GM21367 (cell line): Measurements from ENCODE around the gene CNNM4.

Experiments used
- ATAC-seq: cut with Tn5 transposase; IDR thresholded peaks from one replicate; pipeline ENCODE4 v1.9.1; 2021; ENCODE audit not compliant: unreplicated experiment

The CNNM4 gene

GRCh38 chr2:96830044-96830562 is 69.4 kb downstream of the CNNM4 start:
- ATAC-seq: no peak

- no peak for ATAC-seq
Observed at GRCh38 chr2:96831679-96832078, 71.0 kb downstream of the CNNM4 start.

- ATAC-seq: no peak
Observed at GRCh38 chr2:96832408-96832753, 71.7 kb downstream of the CNNM4 start.

- no peak for ATAC-seq
Observed at GRCh38 chr2:96832754-96833507, 72.2 kb downstream of the CNNM4 start.

- ATAC-seq: no peak
Observed at GRCh38 chr2:96835830-96836229, 75.1 kb downstream of the CNNM4 start.

- no peak for ATAC-seq
Observed at GRCh38 chr2:96837575-96837974, 76.9 kb downstream of the CNNM4 start.

DNA sequence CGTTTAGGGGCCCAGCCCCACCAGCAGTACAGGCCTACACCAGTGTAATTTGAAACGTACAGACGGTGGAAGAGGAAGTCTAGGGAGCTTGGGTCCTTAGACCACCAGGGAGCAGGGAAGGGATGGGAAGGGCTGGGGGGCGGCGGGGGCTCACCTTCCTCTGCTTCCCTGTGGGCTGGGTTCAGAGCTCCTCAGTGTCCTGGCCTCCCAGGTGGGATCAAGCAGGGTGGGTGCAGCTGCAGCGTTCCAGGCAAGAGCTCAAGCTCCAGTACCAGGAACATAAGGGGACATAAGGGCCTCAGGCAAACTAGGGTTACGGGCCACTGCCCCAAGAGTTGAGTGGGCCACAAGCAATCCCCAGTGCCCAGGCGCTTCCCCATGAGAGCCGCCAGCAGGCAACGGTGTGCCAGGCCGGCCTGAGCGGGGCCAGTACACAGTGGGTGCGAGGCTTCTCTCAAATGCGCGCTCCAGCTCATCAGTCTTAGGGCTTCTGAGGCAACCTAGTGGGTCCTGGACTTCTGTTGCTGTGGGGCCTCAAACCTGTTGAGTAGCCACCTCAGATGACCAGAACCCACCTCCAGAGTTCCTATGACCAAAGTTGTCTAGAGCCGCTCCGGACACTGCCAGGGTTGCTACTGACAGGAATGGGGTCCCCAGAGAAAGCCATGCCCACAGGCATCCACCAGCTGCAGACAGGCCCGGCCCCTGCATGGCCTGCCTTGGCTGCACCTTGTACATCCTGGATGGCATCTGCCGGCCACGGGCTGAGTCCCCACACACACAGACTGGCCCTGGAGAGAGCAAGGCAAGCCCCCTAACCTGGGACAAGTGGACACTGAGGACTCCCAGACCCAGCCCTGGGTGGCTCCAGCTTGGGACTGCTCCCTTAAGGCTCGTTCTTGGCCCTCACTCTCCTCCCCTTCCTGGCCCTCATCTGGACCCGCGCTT is 77.9 kb downstream of the CNNM4 start:
- ATAC-seq: no peak

DNA sequence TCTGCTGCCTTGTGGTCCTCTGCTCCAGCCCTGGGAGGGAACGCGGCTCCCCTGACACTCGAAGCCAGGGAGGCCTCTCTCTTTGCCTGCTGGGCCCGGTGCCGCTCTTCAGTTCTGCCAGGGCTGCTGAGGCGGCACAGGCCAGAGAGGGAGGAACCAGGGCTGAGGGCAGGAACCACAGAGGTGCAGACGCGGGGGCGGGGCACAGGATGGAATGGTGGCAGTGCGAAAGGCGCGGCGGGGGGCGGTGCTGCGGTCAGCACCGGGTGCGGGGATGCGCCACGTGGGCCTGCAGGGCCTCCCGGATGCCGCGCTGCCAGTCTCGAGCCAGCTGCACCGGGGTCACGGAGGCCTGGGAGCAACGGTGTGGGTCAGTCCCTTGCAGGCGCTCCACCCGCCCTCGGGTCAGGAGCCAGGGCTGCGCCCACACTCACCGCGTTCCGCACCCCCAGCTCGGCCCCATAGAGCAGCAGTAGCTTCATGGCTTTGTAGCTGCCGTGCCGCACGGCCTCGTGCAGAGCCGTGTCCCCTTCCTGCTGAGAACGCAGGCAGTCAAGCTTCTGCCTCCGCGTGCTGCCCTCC is 78.7 kb downstream of the CNNM4 start:
- no peak for ATAC-seq

DNA sequence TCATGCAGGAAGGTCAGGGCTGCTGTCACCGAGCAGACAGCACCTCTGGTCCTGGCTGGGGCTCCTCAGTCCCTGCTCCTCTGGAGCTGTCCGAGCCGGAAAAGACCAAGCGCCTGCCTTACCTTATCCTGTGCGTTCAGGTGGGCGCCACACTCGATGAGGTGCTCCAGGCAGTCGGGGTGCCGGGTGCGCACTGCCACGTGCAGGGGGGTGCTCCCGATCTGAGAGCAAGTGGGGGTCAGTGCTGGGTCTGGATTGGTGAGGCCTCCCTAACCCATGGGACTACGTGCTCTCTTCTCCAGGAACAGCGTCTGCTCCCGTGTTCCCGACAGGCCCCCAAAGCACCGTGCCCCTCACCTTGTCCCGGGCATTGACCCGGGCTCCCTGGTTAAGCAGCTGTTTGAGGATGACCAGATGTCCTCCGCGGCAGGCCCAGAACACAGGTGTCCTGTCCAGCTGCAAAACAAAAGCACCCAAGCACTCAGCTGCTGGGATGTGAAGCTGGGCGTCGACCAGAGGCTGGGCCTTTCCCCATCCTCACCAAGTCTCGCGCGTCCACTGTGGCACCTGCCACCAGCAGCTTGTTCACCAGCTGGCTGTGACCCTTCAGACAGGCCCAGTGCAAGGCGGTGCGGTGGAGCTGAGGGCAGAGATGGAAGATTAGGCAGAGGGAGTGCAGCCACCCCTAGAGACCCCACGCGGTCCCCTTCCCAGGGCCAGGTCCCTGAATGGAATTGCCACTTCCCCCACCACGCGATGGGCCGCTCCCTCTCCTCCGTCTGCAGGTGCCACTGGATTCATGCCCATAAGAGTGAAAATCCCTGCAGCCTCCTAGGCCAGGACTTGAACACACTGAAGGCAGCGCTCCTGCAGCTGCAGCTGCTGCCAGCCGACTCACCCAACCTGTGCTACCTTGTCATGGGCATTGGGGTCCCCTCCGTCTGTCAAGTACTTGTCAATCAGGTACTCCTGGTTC is 79.5 kb downstream of the CNNM4 start:
- no peak for ATAC-seq

DNA sequence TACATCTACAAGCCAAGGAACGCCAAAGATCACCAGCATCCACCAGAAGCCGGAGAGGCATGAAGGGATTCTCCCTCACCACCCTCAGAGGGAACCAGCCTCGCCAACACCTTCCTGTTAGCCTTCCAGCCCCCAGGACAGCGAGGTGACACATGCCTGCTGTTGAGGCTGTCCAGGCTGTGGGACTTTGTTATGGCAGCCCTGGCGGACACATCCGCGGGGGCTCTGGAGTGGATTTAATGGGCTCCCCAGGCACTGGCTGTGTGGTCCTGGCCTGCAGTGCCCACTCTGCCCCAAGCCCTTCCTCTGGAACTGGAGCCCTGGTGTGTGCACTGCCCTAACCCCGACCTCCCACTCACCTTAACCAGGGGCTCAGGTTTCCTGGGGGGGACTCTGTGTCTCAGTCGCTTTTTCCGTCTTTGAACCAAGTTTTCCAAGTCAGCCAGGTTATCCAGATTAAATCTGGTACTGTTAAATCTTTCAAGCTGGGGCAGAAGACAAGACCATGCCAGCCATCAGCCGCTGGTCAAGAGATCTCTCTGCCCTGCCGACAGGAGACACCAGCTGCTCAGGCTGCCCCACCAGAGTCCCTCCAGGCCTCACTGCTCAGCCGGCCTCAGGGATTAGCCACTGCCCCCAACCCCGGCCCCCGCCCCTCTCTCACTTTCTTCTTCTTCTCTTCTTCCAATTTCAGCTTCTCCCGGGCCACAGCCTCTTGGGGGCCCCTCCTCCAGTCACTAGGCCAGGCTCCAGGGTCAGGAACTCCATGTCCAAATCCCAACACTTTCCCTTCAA is 81.2 kb downstream of the CNNM4 start:
- ATAC-seq: no peak

GRCh38 chr2:96842600-96842999 is 81.9 kb downstream of the CNNM4 start:
- no peak for ATAC-seq

DNA sequence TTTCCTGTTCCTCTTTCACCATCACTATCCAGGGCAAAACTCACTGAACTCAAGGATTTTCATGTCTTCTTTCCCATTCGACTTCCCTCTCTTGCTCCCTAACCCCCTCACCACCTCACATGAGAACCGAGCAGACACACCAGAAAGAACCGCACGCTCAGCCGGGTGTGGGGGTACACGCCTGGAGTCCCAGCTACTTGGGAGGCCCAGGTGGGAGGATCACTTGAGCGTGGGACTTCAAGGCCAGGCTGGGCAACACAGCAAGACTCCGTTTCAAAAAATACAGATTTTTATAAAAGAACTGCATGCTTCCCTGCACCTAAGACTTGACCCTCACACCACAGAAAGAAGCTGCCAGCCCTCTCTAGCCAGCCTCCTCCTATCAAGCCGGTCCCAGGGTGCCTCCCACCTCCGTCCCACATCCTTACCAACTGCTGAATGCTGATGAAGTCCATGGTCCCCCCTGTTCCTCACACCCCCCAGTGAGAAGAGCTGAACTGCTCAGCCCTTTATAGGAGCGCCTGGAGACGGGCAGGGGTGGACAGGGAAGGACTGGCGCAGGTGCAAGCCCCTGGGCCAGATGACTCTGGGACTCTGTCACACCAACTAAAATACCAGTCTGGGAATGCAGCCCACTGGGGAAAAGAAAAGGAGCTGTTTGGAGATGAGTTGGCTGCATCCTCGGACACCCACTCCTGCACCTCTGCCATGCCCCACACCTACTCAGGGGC is 83.0 kb downstream of the CNNM4 start, which contains the start of gene ANKRD23:
ANKRD23 (minus strand) TSS at position 484 of the 731 bp plus-strand sequence; CDS start at position 455, 29 bp downstream.
- no peak for ATAC-seq

DNA sequence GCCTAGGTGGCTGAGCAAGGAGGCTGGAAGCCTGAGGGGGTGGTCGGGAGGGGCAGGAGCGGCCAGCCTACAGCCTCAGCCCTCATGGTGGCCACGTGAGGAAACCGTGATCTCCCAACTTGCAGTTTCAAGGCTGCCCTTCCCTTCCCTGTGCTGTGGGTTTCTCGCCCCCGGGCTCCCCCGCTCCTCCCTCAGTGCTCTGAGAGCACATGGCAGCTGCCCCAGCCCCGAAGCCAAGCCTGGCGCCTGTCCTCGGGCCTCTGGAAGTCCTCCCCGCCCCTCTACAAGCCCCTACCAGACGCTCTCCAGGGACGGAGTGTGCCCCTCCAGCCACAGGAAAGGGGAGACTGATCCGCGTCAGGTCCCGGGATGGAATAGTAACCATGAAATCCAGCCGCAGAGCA is 83.7 kb downstream of the CNNM4 start:
- no peak for ATAC-seq

DNA sequence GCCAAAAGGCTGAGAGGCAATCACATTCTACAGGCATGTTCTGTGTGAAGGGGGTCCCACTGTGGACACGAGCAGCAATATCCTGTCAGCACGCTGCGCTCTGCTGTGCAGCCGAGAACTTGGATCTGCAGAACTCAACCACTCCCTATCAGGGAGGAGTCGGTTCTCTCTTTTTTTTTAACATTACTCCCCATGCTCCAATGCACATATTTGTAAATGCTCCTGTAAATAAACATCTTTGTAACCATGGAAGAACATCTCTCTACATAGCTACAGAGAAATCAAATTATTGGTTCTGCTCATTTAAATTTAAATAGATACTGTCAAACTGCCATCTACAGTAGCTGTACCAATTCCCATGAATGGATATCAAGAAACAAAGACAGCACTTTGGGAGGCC is 86.1 kb downstream of the CNNM4 start:
- ATAC-seq: no peak

- ATAC-seq: no peak
Observed at GRCh38 chr2:96847586-96847985, 86.9 kb downstream of the CNNM4 start.

- no peak for ATAC-seq
Observed at GRCh38 chr2:96848264-96848663, 87.6 kb downstream of the CNNM4 start.

- ATAC-seq: no peak
Observed at GRCh38 chr2:96852667-96853066, 92.0 kb downstream of the CNNM4 start.

GRCh38 chr2:96853321-96853720 is 92.6 kb downstream of the CNNM4 start:
- ATAC-seq: no peak
